BJ (cell line): Measurements from ENCODE around the gene TRIM71. TPM values are rescaled to one million over a fixed set of nuclear protein-coding genes. Genes with fewer than 3 reads are reported as not detected.

ENCODE experiments used
- CTCF ChIA-PET: fragments of 350-600 bp; formaldehyde crosslinking; extraction: SDS; loops from one replicate; lab custom pipeline; 2021; ENCODE audit warnings: antibody characterized with exemption, inconsistent platforms; lab: Yijun Ruan, JAX
- POLR2A ChIA-PET: fragments of 300-600 bp; sonication (Branson Sonifier 250); formaldehyde crosslinking; extraction: SDS; loops from one replicate; lab custom pipeline; 2021; ENCODE audit warnings: antibody characterized with exemption; lab: Charles Lee
- DNase-seq: peaks from one replicate; pipeline ENCODE4 v3.0.0-alpha.2; 2011; ENCODE audit warnings: low read depth
- H3K27me3 ChIP-seq: 2 replicates; pipeline ENCODE4 v1.6.0; 2011; ENCODE audit warnings: low read length; ENCODE audit not compliant: control insufficient read depth, insufficient read depth
- H3K36me3 ChIP-seq: 2 replicates; pipeline ENCODE4 v1.5.1; 2011; ENCODE audit warnings: low read length; ENCODE audit not compliant: control insufficient read depth, insufficient read depth
- H3K4me3 ChIP-seq: 2 replicates; pipeline ENCODE4 v1.5.1; 2011; ENCODE audit warnings: low read depth, mild to moderate bottlenecking, control low read depth, low read length
- polyA plus RNA-seq: library from polyadenylated mRNA; depleted of rRNA; stranded (reverse); fragments of >200 nt; gene quantifications from 2 replicates; pipeline ENCODE4 v1.2.3, GENCODE V29; 2011
- TF ChIP-seq, protein P1 (sequence below): IDR thresholded peaks from 2 replicates; pipeline ENCODE4 v1.5.1; 2011; ENCODE audit warnings: low read depth, mild to moderate bottlenecking, control low read depth, inconsistent platforms, low read length, moderate library complexity; ENCODE audit not compliant: insufficient read depth

The TRIM71 gene
- polyA plus RNA-seq, 1 experiment, result not detected

DNA sequence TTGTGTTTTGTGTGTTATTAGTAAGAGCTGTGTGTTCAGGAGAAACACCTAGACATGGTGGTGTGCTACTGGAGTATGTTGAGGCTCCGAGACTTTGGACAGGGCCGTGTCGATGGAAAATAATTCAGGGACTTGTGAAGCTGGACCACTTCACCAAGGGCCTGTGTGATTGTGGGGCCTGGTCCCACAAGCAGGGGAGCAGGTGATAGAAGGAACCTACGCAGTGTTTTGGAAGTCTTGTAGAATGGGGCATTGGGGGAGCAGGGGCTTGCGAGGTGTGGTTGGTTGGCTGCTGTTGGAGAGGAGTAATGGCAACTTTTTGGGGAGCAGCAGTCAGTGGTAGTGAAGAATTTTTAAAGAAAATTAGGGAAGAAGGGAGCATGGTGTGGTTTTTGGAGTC is 48.7 kb downstream of the TRIM71 start:
- TF ChIP-seq, protein P1, sequence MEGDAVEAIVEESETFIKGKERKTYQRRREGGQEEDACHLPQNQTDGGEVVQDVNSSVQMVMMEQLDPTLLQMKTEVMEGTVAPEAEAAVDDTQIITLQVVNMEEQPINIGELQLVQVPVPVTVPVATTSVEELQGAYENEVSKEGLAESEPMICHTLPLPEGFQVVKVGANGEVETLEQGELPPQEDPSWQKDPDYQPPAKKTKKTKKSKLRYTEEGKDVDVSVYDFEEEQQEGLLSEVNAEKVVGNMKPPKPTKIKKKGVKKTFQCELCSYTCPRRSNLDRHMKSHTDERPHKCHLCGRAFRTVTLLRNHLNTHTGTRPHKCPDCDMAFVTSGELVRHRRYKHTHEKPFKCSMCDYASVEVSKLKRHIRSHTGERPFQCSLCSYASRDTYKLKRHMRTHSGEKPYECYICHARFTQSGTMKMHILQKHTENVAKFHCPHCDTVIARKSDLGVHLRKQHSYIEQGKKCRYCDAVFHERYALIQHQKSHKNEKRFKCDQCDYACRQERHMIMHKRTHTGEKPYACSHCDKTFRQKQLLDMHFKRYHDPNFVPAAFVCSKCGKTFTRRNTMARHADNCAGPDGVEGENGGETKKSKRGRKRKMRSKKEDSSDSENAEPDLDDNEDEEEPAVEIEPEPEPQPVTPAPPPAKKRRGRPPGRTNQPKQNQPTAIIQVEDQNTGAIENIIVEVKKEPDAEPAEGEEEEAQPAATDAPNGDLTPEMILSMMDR, result no peak
- POLR2A ChIA-PET, result no interaction called here
- no peaks in the 10 kb centered on the region for H3K36me3 ChIP-seq
- H3K4me3 ChIP-seq, result no peak overlapping the region
- H3K27me3 ChIP-seq, result no peaks in the 10 kb centered on the region; the same call in 1 of the 2 replicates
- CTCF ChIA-PET, result no interaction called here
- DNase-seq, result no peak

DNA sequence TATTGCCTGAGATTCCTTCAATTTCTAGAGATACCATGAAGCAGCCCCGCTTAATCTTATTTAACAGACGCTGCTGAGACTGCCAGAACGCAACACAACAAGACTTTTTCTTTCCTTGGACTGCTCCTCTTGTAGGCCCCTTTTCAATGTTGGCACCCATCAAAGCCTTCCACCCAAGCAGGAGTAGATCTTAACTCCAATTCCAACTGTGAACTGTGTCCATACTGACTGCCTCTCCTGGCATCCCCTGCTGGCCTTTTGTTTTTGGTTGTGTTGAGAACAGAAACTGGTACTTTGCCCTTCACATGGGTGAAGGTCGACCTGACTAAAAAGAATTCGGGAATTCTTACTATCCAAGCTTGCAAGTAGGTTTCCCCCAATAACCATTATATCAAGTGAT is 50.2 kb downstream of the TRIM71 start:
- H3K36me3 ChIP-seq, result no peaks in the 10 kb centered on the region
- ChIA-PET POLR2A (no interaction called here), CTCF (no interaction called here)
- no peak for DNase-seq
- H3K4me3 ChIP-seq, result no peak overlapping the region
- no peaks in the 10 kb centered on the region; the same call in none of the 2 replicates for H3K27me3 ChIP-seq
- TF ChIP-seq, protein P1, result no peak

DNA sequence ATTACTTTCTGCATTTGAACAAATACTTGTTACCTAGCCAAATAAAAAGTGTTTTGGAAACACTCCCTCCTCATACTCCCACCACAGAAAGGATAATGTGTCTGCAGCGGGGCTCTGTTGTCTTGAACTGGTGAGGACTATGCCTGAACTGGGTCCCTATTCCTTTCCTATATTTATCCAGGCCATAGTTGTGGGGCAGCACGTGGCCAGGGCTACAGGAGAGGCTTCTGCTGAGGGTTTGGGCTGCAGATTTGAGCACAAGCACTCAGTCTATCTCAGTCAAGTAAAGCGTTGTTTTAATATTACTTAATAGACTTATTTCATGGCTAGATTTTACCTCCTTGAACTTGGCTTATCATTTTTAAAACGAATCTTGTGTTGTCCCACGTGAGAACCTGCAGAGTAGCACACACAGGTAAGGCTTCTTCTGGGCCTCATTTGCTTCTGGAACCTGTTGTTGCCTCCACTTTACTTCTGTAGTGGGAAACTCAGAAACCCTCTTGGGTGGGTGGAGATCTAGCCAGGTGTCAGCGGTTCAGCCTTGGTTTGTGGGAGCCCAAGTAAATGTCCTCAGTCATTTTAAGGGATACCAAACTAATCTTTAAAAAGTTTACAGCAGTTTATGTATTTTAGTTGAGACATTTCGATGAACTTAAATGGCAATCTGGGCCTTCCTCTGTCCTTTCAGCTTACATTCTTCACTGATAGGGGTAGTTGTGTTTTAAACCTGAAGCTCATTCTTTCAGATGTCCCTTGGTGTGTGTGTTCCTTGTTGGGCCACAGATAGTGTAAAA is 51.1 kb downstream of the TRIM71 start:
- POLR2A ChIA-PET, result no interaction called here
- CTCF ChIA-PET, result interaction anchor here (1.3 kb wide), 1 partner anchor 11 kb away, joined by 3 read pairs; no protein-coding TSS in a partner anchor
- Histone ChIP-seq H3K27me3 (no peaks in the 10 kb centered on the region; the same call in none of the 2 replicates), H3K4me3 (no peak overlapping the region), H3K36me3 (no peaks in the 10 kb centered on the region)
- TF ChIP-seq, protein P1, result no peak
- no peak for DNase-seq

DNA sequence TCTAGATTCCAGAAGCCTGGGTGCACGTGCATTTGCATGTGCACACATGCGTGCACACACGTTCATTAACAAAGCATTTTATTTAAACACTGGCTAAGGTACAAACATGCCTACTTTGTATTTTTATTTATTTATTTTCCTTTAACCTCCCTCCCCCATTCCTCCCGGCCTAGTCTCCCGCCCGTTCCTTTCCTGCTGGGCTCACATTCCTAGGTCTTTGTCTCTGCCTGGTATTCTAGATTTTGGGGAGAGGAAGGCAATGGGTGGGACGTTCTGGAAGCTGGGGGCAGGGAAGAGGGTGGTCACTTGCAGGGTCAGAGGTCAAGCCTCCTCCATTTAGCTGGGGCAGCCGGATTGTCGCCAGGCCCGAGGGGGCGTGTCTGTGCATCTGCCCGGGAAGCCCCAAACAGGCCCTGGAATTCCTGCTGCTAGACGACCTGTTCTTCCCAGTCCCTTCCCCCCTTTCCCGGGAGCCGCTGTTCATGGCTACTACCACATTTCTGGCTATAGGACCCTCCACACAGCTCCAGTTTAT is 51.8 kb downstream of the TRIM71 start:
- TF ChIP-seq, protein P1, result no peak
- no peaks in the 10 kb centered on the region; the same call in none of the 2 replicates for H3K27me3 ChIP-seq
- H3K36me3 ChIP-seq, result no peaks in the 10 kb centered on the region
- CTCF ChIA-PET, result interaction anchor here (1.3 kb wide), 1 partner anchor 11 kb away, joined by 3 read pairs; no protein-coding TSS in a partner anchor
- H3K4me3 ChIP-seq, result no peak overlapping the region
- POLR2A ChIA-PET, result no interaction called here
- DNase-seq, result no peak

DNA sequence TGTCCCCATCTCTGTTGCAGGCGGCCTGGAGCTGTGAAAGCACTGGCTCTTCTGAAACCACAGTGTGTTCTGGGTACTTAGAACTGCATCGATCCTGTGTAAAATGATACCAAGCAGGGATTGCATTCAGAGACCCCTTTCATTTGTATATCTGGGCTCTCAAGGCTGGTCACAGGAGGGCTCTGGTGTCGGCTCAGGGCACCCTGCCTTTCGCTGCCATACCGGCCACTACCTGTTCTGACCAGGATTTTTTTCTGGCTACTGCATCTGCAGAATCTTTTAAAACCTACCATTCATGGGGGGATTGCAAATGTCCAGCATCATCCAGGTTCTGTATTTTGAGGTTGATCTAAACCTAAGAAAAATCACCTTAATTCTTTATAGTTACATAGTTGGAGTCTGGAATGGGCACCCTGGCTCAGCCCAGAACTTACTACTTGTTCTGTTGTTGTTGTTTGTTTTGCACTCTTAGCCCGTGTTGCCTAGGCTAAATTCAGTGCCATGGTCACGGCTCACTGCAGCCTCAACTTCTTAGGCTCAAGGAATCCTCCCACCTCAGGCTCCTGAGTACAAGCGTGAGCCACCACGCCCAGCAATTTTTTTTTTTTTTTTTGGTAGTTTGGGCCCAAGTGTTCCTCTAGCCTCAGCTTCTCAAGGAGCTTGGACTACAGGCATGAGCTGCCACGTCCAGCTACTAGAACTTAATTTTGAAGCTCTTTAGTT is 52.7 kb downstream of the TRIM71 start:
- Histone ChIP-seq H3K36me3 (no peaks in the 10 kb centered on the region), H3K4me3 (no peak overlapping the region), H3K27me3 (no peaks in the 10 kb centered on the region; the same call in none of the 2 replicates)
- TF ChIP-seq, protein P1, result no peak
- POLR2A ChIA-PET, result no interaction called here
- CTCF ChIA-PET, result no interaction called here
- DNase-seq, result no peak
